DND-41 (cell line): ENCODE results near the gene LTA.
A peak's percentile ranks its signal among the peaks of the same experiment; 100 is the strongest.

Experiments
- ATAC-seq: fragments of 200-7000 bp; cut with Tn5 transposase; 3 replicates; pipeline ENCODE4 v1.9.1; 2021; ENCODE audit warnings: low read depth; ENCODE audit not compliant: insufficient read depth
- DNase-seq: peaks from one replicate; pipeline ENCODE4 v3.0.0-alpha.2; 2020
- H2AFZ ChIP-seq: 2 replicates; pipeline ENCODE4 v1.6.0; 2012; ENCODE audit warnings: low read depth, low read length
- H3K27ac ChIP-seq: 2 replicates; pipeline ENCODE4 v1.5.1; 2012; ENCODE audit warnings: low read length, inconsistent platforms
- H3K27me3 ChIP-seq: fragments of 200-600 bp; sonication (generic); 2 replicates; pipeline ENCODE4 v1.6.0; 2012; ENCODE audit warnings: low read length, mild to moderate bottlenecking, inconsistent platforms; ENCODE audit not compliant: insufficient read depth, poor library complexity
- H3K36me3 ChIP-seq: 2 replicates; pipeline ENCODE4 v1.5.1; 2012; ENCODE audit warnings: low read length, inconsistent platforms; ENCODE audit not compliant: insufficient read depth
- H3K4me1 ChIP-seq: 2 replicates; pipeline ENCODE4 v1.5.1; 2012; ENCODE audit warnings: mild to moderate bottlenecking, low read length; ENCODE audit not compliant: insufficient read depth
- H3K4me2 ChIP-seq: 2 replicates; pipeline ENCODE4 v1.6.0; 2012; ENCODE audit warnings: mild to moderate bottlenecking, moderate library complexity, low read length, inconsistent platforms; ENCODE audit not compliant: insufficient read depth
- H3K4me3 ChIP-seq, 2 experiments: fragments of 200-600 bp in 1 of 2; shearing (Covaris generic) in 1 of 2; 2 replicates each; pipeline ENCODE4 v1.5.1; 2012 to 2016; ENCODE audit warnings: inconsistent platforms in 2 of 2, low read length in 2 of 2, mild to moderate bottlenecking in 2 of 2, low read depth in 1 of 2, moderate library complexity in 1 of 2
- H3K79me2 ChIP-seq: 2 replicates; pipeline ENCODE4 v1.6.0; 2012; ENCODE audit warnings: low read length, inconsistent platforms; ENCODE audit not compliant: insufficient read depth
- H3K9ac ChIP-seq: 2 replicates; pipeline ENCODE4 v1.6.0; 2012; ENCODE audit warnings: low read depth, mild to moderate bottlenecking, inconsistent platforms, low read length, moderate library complexity
- H3K9me3 ChIP-seq: 2 replicates; pipeline ENCODE4 v1.5.1; 2012; ENCODE audit warnings: low read length, moderate library complexity, mild to moderate bottlenecking, inconsistent platforms; ENCODE audit not compliant: insufficient read depth, severe bottlenecking
- H4K20me1 ChIP-seq: 2 replicates; pipeline ENCODE4 v1.6.0; 2012; ENCODE audit warnings: low read length; ENCODE audit not compliant: insufficient read depth
- EZH2 ChIP-seq: IDR thresholded peaks from 3 replicates; pipeline ENCODE4 v1.6.1; 2012; ENCODE audit warnings: borderline replicate concordance, low read depth, mild to moderate bottlenecking, moderate library complexity, low read length, inconsistent platforms; ENCODE audit not compliant: severe bottlenecking
- TF ChIP-seq, protein P1 (sequence below): IDR thresholded peaks from 2 replicates; pipeline ENCODE4 v1.5.1; 2012; ENCODE audit warnings: borderline replicate concordance, low read length, moderate library complexity, mild to moderate bottlenecking; ENCODE audit not compliant: poor library complexity, severe bottlenecking; ENCODE audit errors: extremely low read depth

LTA gene

DNA sequence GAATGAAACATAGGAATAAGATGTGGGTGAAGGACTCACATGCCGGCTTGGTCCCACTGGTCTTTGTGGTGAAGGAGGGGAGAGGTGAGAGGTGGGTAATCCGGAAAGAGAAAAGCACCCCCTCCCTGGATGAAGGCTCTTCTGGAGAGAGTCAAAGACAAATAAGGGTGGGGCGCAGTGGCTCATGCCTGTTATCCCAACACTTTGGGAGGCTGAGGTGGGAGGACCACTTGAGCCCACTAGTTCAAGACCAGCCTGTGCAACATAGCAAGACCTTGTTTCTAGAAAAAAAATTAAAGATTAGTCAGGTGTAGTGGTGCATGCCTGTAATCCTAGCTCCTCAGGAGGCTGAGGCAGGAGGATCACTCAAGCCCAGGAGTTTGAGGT, 7.0 kb downstream of the LTA start:
- Histone ChIP-seq H3K4me3 (no peak overlapping the region), H3K79me2 (peaks cover 4% of the 10 kb centered on the region; the same call in 1 of the 2 replicates), H3K27ac (no peak overlapping the region), H3K9me3 (no peaks in the 10 kb centered on the region), H3K4me2 (no peak overlapping the region), H2AFZ (no peak overlapping the region), H3K9ac (no peak overlapping the region), H3K27me3 (peaks cover 10% of the 10 kb centered on the region), H4K20me1 (no peaks in the 10 kb centered on the region), H3K4me1 (peaks cover 57% of the 10 kb centered on the region), H3K36me3 (no peaks in the 10 kb centered on the region; the same call in 1 of the 2 replicates)
- no peak for ATAC-seq
- no peak for DNase-seq
- no peak for TF ChIP-seq EZH2

DNA sequence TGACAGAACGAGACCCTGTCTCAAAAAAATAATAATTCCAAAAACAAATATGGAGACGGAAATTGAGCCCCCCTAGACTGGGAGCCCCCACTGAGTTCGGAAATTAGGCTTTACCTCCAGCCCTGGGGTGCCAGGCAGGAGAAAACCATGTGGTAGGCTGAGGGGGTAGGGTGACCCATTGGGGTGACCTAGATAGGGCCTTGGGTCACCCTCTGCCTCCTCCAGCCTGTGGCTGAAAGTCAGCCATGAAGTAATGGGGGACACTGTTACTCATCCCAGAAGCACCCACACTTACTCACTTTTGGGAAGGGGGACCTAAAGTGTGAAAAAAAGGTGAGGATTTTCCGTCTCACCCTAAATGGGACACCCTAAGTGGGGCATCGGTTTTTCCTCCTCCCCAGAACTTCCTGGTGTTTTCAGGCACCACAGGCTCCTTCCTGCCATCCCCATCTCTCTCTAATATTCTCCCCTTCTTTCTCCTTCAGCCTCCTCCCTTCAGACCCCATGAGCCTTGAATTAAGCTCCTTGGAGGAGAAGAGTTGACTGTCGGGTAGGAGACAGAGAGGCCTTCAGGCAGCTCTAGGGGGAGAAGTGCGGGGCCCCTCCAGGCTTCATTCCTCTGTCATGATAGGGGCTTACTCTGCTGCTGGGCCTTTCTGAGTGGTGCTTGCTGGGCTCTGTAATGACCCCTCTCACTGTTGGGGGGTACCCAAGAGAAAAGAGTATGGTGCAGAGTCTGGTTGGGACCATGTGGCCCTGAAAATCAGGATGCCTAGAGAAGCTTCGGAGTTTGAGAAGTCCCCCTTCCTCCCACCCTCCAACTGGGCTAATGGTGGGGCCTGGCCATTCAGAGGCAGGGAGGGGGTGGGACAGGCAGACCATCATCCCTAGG, 7.7 kb downstream of the LTA start:
- H2AFZ ChIP-seq = no peak overlapping the region
- peaks cover 52% of the 10 kb centered on the region for H3K4me1 ChIP-seq
- no peak for ATAC-seq
- H4K20me1 ChIP-seq = no peaks in the 10 kb centered on the region
- no peaks in the 10 kb centered on the region; the same call in 1 of the 2 replicates for H3K36me3 ChIP-seq
- H3K4me3 ChIP-seq = no peak overlapping the region; a peak in 1 of 4 replicates
- H3K4me2 ChIP-seq = peak overlapping the region; percentile 99
- peaks cover 10% of the 10 kb centered on the region for H3K27me3 ChIP-seq
- no peak overlapping the region for H3K27ac ChIP-seq
- H3K9me3 ChIP-seq = no peaks in the 10 kb centered on the region
- TF ChIP-seq EZH2 = no peak
- TF ChIP-seq, protein P1, sequence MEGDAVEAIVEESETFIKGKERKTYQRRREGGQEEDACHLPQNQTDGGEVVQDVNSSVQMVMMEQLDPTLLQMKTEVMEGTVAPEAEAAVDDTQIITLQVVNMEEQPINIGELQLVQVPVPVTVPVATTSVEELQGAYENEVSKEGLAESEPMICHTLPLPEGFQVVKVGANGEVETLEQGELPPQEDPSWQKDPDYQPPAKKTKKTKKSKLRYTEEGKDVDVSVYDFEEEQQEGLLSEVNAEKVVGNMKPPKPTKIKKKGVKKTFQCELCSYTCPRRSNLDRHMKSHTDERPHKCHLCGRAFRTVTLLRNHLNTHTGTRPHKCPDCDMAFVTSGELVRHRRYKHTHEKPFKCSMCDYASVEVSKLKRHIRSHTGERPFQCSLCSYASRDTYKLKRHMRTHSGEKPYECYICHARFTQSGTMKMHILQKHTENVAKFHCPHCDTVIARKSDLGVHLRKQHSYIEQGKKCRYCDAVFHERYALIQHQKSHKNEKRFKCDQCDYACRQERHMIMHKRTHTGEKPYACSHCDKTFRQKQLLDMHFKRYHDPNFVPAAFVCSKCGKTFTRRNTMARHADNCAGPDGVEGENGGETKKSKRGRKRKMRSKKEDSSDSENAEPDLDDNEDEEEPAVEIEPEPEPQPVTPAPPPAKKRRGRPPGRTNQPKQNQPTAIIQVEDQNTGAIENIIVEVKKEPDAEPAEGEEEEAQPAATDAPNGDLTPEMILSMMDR = no peak
- no peak for DNase-seq
- H3K9ac ChIP-seq = no peak overlapping the region
- H3K79me2 ChIP-seq = peaks cover 4% of the 10 kb centered on the region; the same call in 1 of the 2 replicates

DNA sequence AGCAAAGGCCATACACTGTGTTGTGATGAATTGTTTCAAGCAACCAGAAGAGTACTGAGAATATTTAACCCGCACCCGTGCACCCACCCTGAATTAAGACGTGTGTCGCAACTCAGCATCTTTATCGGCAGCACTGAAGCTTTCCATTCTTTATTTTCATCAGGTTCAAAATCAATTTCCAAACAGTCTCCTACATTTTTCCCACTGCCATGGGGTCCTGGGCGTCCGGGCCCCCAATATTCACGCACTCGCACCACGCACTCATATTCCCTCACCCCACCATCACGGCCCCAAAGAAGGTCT, 8.3 kb downstream of the LTA start:
- peak overlapping the region; percentile 100 for H2AFZ ChIP-seq

More for the DNA sequence above, 8.3 kb downstream of the LTA start:
- DNase-seq (no peak), ATAC-seq (no peak)
- H3K4me2 ChIP-seq = peak overlapping the region; percentile 99
- H3K4me1 ChIP-seq = peaks cover 49% of the 10 kb centered on the region
- peak overlapping the region; percentile 91 for H3K9ac ChIP-seq
- peak overlapping the region; percentile 78 to 95; a peak in 3 of 4 replicates for H3K4me3 ChIP-seq
- H3K9me3 ChIP-seq = no peaks in the 10 kb centered on the region
- peaks cover 4% of the 10 kb centered on the region; the same call in 1 of the 2 replicates for H3K79me2 ChIP-seq
- H4K20me1 ChIP-seq = no peaks in the 10 kb centered on the region
- H3K27ac ChIP-seq = peak overlapping the region; percentile 53; the same call in 1 of the 2 replicates
- H3K27me3 ChIP-seq = peaks cover 10% of the 10 kb centered on the region
- H3K36me3 ChIP-seq = no peaks in the 10 kb centered on the region; the same call in 1 of the 2 replicates
- TF ChIP-seq, protein P1 = no peak
- TF ChIP-seq EZH2 = no peak
